C1 segment of cervical spinal cord (tissue), 14 donors: Measurements from ENCODE around the gene FSIP1.

Experiments used
- DNase-seq, 14 donors: peaks; one replicate each; lab custom pipeline; 2025; lab: John Stamatoyannopoulos, UW

FSIP1 gene

GRCh38 chr15:39584266-39584659 is 198.4 kb downstream of the FSIP1 start:
- no peak for DNase-seq

GRCh38 chr15:39583596-39584265 is 198.9 kb downstream of the FSIP1 start:
- no peak for DNase-seq

- no peak for DNase-seq
Observed at GRCh38 chr15:39582977-39583595, 199.6 kb downstream of the FSIP1 start.

GRCh38 chr15:39582286-39582976 is 200.2 kb downstream of the FSIP1 start:
- no peak for DNase-seq

GRCh38 chr15:39581793-39582285 is 200.8 kb downstream of the FSIP1 start:
- peak in 1 of 14 donors; percentile 7 for DNase-seq

GRCh38 chr15:39581242-39581792 is 201.3 kb downstream of the FSIP1 start:
- DNase-seq = no peak

- DNase-seq = peak in 2 of 14 donors; percentile 5 to 12
Observed at GRCh38 chr15:39580485-39581241, 202.0 kb downstream of the FSIP1 start, which contains the start of gene THBS1. TSS of gene THBS1 (plus strand) at chr15:39581079. CDS start at chr15:39581858, 779 bp downstream.

GRCh38 chr15:39580117-39580484 is 202.5 kb downstream of the FSIP1 start:
- peak in 11 of 14 donors; percentile 8 to 83 (median 54) for DNase-seq

- DNase-seq = peak in 6 of 14 donors; percentile 5 to 49 (median 24)
Observed at GRCh38 chr15:39579487-39580116, 203.0 kb downstream of the FSIP1 start.

GRCh38 chr15:39578851-39579486 is 203.7 kb downstream of the FSIP1 start:
- DNase-seq = no peak

- DNase-seq = no peak
Observed at GRCh38 chr15:39575180-39575579, 207.5 kb downstream of the FSIP1 start.

- no peak for DNase-seq
Observed at GRCh38 chr15:39574427-39574826, 208.2 kb downstream of the FSIP1 start.

GRCh38 chr15:39573844-39574243 is 208.8 kb downstream of the FSIP1 start:
- DNase-seq = no peak

GRCh38 chr15:39573287-39573686 is 209.4 kb downstream of the FSIP1 start:
- no peak for DNase-seq

- DNase-seq = no peak
Observed at GRCh38 chr15:39565851-39566250, 216.8 kb downstream of the FSIP1 start.

GRCh38 chr15:39564972-39565665 is 217.5 kb downstream of the FSIP1 start:
- no peak for DNase-seq

- DNase-seq = no peak
Observed at GRCh38 chr15:39558421-39558820, 224.2 kb downstream of the FSIP1 start.

- no peak for DNase-seq
Observed at GRCh38 chr15:39556461-39556860, 226.2 kb downstream of the FSIP1 start.

GRCh38 chr15:39555885-39556284 is 226.8 kb downstream of the FSIP1 start:
- no peak for DNase-seq
